ENCODE measurements around the gene EGFL7.

- TF ChIP-seq POLR2AphosphoS5 (IDR thresholded peaks at IDR 0.05): no peak
- no peak for TF ChIP-seq POLR2A (IDR thresholded peaks at IDR 0.05)
Measured at GRCh38 chr9:136650648-136651047, 12.1 kb upstream of the EGFL7 start.

Measured in prostate gland (tissue), 1 donor.